ENCODE results near the gene PRPF31.

Gene PRPF31

DNA sequence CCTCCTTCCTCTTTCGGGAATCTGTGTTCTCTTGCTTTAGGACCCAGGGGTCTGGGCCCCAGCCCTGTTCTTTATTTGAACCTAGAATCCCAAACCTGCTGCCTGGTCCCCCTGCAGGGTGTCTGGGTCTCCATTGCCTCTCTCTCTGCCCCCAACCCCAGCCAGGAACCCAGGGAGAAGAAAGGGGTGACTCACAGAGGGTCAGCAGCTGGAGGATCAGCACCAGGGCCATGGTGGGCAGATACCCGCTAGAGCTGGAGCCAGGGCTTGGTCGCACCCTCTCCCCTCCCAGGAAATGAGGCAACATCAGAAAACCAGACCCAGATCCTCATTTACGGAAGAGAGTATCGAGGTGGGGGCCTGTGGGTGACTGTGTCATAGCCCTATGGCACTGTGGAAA, 15.0 kb upstream of the PRPF31 start, which contains the start of gene OSCAR:
Gene OSCAR (minus strand): TSS at position 243 of the 400 bp plus-strand sequence. CDS start 11 bp downstream, at position 232.
- TF ChIP-seq, protein P1, sequence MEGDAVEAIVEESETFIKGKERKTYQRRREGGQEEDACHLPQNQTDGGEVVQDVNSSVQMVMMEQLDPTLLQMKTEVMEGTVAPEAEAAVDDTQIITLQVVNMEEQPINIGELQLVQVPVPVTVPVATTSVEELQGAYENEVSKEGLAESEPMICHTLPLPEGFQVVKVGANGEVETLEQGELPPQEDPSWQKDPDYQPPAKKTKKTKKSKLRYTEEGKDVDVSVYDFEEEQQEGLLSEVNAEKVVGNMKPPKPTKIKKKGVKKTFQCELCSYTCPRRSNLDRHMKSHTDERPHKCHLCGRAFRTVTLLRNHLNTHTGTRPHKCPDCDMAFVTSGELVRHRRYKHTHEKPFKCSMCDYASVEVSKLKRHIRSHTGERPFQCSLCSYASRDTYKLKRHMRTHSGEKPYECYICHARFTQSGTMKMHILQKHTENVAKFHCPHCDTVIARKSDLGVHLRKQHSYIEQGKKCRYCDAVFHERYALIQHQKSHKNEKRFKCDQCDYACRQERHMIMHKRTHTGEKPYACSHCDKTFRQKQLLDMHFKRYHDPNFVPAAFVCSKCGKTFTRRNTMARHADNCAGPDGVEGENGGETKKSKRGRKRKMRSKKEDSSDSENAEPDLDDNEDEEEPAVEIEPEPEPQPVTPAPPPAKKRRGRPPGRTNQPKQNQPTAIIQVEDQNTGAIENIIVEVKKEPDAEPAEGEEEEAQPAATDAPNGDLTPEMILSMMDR (conservative IDR thresholded peaks at IDR 0.05; ENCODE audit: low read depth) = no peak
- ChIA-PET POLR2A (ENCODE audit: low non-redundant PET) (no interaction called here), CTCF (no interaction called here)
- H3K27ac ChIP-seq = peak within 1 kb of the TSS; percentile 65
- DNase-seq (ENCODE audit: low spot score) = no peak

DNA sequence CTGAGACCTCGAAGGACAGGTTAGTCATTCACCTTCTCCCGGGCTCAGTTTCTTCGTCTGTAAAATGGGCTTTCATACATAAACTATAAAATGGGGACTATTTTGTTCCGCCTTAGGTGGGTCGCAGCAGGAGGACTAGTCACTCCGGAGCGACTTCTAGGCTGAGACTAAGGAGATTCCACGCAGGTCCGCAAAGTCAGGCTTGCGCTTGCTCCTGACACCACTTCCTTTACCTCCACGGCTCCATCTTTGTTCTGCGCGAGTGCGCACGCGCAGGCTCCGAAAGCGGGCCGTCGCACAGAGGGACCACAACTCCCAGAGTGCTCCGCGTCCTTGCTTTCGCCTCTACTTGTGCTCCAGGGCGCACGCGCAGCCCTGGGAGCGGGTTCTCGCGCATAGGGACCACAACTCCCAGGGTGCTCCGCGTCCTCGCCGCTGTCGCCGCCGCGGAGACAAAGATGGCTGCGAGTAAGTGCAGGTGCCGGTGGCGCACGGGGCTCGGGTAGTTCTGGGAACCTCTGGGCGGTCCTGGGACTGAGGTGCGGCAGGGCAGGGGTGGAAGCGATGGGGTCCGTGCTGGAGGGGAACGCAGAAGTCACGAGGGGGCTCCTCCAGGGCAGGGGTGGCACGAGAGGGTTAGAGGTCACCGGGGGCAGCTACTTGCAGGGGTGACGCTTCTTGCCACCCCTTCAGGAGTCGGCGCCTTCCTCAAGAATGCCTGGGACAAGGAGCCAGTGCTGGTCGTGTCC, 13.0 kb upstream of the PRPF31 start, which contains the start of gene NDUFA3:
Gene NDUFA3 (plus strand): TSS at position 435 of the 749 bp plus-strand sequence. CDS start 24 bp downstream, at position 459.
- TF ChIP-seq, protein P1 (conservative IDR thresholded peaks at IDR 0.05; ENCODE audit: low read depth) = no peak
- ChIA-PET POLR2A (ENCODE audit: low non-redundant PET) (no interaction called here), CTCF (no interaction called here)
- peak within 1 kb of the TSS; percentile 65 for H3K27ac ChIP-seq
- DNase-seq (ENCODE audit: low spot score) = peak; percentile 98

- POLR2A ChIA-PET (ENCODE audit: low non-redundant PET) = no interaction called here
- CTCF ChIA-PET = no interaction called here
- no peak for DNase-seq (ENCODE audit: low spot score)
- TF ChIP-seq, protein P1 (conservative IDR thresholded peaks at IDR 0.05; ENCODE audit: low read depth) = no peak
- H3K27ac ChIP-seq = no peak overlapping the region; the same call in 1 of the 2 replicates
These were observed 10.4 kb upstream of the PRPF31 start for GRCh38 chr19:54104998-54105715.

DNA sequence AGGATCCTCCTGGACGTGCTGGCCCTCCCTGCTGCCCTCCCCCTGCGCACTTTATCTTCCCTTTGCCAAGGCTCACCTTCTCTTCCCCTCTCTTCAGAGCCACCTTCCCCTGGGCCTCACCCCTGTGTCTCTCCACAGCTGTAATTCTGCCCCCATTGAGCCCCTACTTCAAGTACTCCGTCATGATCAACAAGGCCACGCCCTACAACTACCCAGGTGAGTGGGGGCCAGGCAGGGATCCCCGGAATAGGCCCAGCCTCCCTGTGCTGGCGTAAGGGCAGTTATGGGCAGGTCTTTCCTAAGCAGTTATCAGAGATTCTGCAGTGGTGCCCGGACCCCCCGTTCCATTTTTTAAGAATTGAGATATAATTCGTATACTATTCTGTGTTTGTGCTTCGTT, 9.8 kb upstream of the PRPF31 start:
- POLR2A ChIA-PET (ENCODE audit: low non-redundant PET) = no interaction called here
- DNase-seq (ENCODE audit: low spot score) = no peak
- no peak overlapping the region; the same call in 1 of the 2 replicates for H3K27ac ChIP-seq
- TF ChIP-seq, protein P1 (conservative IDR thresholded peaks at IDR 0.05; ENCODE audit: low read depth) = no peak
- CTCF ChIA-PET = interaction anchor here (0.7 kb wide), 1 partner anchor 24 kb away, joined by 3 read pairs; no protein-coding TSS in a partner anchor

DNA sequence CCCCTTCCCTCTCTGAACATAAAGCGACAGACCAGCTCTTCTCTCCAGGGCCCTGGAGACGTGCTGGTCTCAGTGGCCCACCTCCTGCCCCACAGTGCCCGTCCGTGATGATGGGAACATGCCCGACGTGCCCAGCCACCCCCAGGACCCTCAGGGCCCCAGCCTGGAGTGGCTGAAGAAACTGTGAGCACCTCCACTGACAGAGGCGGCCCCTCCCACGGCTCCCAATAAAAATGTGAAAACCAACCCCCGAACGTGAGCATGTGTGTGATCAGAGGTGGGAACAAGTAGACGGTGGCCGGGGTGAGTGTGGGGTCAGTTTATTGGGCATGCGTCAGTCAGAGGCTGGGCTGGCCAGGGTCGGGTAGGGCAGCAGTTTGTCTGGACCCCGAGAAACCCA, 8.8 kb upstream of the PRPF31 start:
- CTCF ChIA-PET = no interaction called here
- DNase-seq (ENCODE audit: low spot score) = no peak
- POLR2A ChIA-PET (ENCODE audit: low non-redundant PET) = interaction anchor here (0.6 kb wide), 1 partner anchor 11 kb away, joined by 5 read pairs; no protein-coding TSS in a partner anchor
- peak overlapping the region; percentile 16 for H3K27ac ChIP-seq
- TF ChIP-seq, protein P1 (conservative IDR thresholded peaks at IDR 0.05; ENCODE audit: low read depth) = no peak

GRCh38 chr19:54107876-54108490, 7.6 kb upstream of the PRPF31 start:
- CTCF ChIA-PET = interaction anchor here (0.6 kb wide), 1 partner anchor 200 kb away, joined by 5 read pairs; no protein-coding TSS in a partner anchor
- no peak for DNase-seq (ENCODE audit: low spot score)
- TF ChIP-seq, protein P1 (conservative IDR thresholded peaks at IDR 0.05; ENCODE audit: low read depth) = no peak
- POLR2A ChIA-PET (ENCODE audit: low non-redundant PET) = no interaction called here
- H3K27ac ChIP-seq = peak overlapping the region; percentile 16

All from RWPE1 (cell line).